GM19193 (cell line): Measurements from ENCODE around the gene NCAM1.

Experiments used
- POLR2A ChIP-seq: IDR thresholded peaks from 4 replicates; pipeline ENCODE4 v1.6.1; 2011; ENCODE audit not compliant: insufficient read depth, insufficient read length; ENCODE audit errors: extremely low read depth

The NCAM1 gene

DNA sequence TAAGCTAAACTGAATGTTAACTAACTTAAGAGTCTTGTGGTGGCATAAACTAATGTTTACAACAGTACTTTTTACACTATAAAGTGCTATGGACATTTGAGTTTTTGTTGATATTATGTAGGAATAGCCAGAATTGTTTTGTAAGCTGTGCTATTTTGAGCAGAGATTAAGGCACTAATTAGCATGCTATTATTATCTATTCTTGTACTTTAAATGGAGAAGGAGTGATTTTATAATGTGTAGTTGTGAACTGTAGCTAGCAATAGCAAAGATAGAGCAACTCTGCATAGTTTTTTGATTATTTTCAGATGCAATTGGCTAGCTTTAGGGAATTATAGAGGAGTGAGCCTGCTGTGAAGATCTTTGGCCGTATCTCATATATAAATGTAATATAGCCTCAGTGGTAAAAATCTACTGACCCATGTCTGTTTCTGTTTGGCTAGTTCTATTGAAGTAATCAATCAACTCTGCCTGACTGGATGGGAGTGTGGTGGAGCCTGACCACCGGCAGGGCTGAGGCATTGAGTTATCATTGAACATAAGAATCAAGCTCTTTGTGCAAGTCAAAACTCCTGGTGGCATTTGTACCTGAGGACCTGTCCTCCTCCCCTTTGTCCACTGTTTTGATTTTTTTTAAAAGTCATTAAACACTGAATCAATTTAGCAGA, 34.3 kb downstream of the NCAM1 start:
- no peak for TF ChIP-seq POLR2A

DNA sequence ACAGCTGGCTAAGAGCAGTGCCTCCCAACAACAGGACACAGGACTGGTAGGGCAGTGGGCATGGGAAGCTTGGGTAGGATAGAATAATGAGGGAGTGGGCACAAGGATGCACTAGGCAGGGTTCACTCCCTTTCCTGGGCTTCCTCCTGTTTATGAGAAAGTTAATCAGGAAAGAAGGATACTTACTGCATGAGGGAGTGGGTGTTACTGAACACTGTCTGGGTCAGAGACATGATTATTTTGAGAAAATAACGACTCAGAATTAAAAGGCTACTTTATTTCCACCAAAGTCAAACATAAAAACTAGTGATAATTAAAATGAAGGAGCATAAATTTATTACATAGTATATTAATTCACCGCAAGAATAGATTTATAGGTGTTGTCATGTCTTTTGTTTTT, 35.8 kb downstream of the NCAM1 start:
- TF ChIP-seq POLR2A = no peak

DNA sequence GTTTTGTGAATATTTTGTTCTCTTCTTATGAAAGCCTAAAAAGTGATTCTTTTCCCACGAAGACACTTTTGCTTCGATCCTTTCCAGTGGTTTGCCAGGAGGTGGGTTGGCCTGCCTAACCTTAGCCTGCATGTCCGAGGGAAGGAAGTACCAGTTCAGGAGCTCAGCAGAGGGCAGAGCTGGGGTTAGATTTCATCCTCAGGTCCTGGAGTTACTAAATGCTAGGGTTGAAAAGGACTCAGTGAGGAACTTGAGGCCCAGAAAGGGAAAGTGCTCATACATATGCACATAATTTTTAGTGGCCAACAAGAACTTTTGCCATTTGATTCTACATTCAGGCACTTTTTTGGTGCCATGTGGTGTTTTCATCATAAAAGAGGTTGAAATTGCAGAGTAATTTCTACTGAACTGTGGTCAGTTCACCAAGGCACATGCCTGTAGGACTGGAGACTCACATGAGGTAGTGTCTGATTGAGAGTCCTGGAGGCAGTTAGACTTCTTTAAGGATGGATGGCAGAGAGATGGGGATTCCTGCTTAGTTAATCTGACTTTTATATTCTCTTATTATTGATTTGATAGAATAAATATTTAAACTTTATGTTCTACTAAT, 36.7 kb downstream of the NCAM1 start:
- TF ChIP-seq POLR2A = no peak

DNA sequence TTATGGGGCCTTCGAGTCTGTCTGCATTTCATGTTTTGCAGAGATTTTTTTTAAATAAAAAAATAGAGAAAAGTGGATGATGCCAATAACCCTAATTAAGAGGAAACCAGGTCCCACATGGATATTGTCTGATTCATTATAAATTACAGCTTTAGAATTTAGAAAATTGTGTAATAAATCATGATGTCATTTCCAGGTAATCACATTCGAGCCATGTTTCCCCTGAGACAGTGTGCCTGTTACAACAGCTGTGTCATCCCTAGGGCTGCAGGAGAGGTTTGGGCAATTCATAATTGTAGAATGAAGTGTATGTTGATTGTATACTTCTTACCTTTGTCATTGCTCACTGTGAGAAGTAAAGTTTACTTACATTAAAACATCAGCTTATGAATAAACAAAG, 38.3 kb downstream of the NCAM1 start:
- no peak for TF ChIP-seq POLR2A

DNA sequence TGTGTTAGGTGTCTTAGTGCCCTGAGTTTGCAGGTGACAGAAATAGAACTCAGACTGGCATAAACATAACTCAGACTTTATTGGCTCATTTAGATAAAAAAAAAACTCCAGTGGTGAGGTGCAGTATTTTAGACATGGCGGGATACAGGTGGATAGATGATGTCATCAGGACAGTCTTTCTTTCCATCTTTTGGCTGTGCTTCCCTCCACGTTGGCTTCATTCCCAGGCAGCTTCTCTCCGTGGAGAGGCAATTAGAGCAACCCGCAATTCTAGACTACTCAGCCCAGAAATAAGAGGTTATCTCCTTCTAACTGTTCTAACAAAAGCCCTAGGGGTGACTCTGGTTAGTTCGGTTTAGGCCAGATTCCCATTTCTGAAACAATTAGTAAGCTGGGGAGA, 40.5 kb downstream of the NCAM1 start:
- no peak for TF ChIP-seq POLR2A

DNA sequence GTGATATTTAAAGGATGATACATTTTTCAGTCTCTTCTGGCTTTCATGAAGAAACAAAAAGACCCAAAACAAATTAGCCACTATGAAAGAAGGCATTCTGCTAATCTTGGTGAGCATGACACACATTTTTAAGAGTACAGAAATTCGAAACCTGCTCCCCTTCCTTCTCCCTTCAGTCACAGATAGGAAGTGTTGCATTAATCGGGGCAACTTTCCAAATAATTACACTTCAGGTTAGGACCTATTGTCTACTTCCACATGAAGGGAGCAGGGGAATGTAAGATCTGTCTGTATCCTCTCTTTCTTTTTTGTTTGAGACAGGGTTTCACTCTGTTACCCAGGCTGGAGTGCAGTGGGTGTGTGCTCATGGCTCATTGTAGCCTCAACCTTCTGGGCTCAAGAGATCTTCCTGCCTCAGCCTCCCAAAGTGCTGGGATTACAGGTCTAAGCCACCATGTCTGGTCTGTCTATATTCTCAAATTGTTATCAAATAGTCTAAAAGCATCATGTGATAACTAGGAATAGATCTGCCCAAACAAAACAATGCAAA, 45.8 kb downstream of the NCAM1 start:
- TF ChIP-seq POLR2A = no peak

GRCh38 chr11:113014262-113015097, 53.3 kb downstream of the NCAM1 start:
- TF ChIP-seq POLR2A = no peak

- no peak for TF ChIP-seq POLR2A
Observed at GRCh38 chr11:113015098-113015455, 53.9 kb downstream of the NCAM1 start.

DNA sequence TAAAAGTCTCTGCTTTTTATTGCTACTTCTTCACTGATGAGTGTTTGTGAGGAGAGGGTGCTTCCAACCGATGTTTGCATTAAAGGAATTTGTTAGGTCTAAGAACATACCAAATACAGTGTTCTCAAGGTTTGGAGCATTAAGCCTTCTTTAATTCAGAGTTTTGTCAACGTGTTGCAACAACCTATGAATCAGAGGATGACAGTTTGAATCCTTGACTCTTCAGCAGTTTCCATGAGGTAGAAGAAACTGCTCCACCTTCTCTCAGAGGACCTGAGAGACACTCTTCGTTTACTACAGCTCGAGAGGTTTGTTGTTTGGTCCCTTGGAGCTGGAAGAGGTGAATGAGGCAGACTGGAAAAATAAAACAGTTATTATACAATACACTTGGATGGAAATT, 55.7 kb downstream of the NCAM1 start:
- no peak for TF ChIP-seq POLR2A

DNA sequence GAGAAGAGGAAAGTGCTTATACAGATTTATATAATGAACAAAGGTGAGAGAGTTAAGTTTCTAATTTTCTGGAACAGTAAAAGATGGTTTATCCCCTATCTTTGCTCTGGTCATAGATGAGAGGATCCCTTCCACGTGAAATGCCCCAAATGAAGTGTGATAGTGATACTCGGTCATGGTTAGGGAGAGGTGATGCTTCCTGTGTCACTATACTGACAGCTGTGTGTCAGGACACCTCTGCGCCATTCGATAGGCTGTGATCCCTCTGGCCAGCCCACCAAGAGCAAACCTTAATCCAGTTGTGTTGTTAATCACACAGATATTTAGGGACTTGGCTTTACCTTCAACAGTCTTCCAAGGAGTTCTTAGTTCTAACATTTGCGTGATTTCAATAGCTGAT, 57.7 kb downstream of the NCAM1 start:
- TF ChIP-seq POLR2A = no peak

DNA sequence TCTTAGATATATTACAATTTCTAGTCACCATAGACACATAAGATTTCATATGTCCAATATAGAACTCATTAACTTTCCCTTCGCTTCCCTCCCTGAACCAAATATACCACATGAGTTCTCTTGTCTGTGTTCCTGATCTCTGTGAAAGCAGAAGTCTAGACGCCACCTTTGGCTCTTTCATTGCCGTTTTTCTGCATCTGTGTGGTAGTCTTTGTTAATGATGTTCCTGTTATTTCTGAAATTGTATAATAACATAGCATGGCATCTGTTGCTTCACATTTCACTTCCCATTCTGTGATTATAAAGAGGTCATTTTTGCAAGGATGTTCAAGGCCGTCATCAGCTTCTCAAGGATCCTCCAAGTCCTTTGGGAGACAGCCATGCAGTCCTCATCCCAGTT, 58.5 kb downstream of the NCAM1 start:
- no peak for TF ChIP-seq POLR2A

DNA sequence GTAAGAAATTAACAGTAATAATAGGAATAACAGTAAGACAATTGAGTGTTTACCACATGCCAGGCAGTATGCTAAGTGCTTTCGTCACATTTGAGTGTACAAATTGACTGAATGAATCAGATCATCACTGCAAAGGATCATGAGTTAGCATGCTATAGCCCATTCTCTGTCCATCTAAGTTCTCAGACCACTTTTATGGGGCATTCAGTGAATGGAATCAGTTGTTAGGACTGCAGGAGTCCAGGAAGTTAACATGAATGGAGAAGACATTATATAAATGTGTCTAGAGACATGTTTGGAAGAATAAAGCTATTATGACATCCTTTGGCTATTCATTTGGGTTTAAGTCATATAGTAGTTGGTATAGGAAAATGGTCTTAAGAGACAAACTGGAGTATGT, 59.9 kb downstream of the NCAM1 start:
- no peak for TF ChIP-seq POLR2A

- no peak for TF ChIP-seq POLR2A
Observed at GRCh38 chr11:113022262-113022661, 61.0 kb downstream of the NCAM1 start.

DNA sequence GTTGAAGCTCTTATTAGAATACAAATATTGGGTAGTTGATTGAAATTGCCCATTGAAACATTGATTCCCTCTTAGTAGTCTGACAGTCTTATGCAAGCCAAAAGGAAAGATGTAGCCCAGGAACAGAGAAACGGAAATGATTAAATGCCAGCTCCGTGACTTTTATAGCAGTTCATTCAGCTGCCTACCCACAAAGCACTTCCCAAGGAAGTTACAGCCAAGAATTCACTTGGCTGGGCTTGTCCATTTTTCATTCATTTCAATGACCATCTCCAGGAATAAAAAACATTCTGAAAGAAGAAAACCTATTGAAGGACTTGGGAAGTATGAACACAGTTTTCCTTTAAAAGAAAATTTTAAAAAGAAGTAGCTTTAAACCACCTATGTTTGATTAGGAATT, 62.0 kb downstream of the NCAM1 start:
- no peak for TF ChIP-seq POLR2A

- TF ChIP-seq POLR2A = no peak
Observed at GRCh38 chr11:113023986-113024385, 62.8 kb downstream of the NCAM1 start.

DNA sequence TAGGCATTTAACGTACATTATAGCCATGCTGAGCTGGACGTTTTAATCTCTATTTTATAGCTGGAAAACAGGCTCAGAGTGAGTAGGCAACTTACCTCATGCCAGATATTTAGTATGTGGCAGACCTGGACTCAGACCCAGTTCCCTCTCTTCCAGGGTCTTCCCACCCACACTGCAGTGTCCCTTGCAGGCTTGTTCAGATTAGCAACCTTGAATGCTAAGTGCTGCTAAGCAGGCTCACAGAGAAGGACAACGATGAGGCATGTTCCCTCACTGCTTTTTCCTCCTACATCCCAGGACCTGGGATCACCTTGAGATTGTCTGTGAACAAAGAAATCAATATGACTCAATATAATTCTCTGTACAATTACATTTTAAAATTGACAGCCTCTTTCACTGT, 65.6 kb downstream of the NCAM1 start:
- no peak for TF ChIP-seq POLR2A

DNA sequence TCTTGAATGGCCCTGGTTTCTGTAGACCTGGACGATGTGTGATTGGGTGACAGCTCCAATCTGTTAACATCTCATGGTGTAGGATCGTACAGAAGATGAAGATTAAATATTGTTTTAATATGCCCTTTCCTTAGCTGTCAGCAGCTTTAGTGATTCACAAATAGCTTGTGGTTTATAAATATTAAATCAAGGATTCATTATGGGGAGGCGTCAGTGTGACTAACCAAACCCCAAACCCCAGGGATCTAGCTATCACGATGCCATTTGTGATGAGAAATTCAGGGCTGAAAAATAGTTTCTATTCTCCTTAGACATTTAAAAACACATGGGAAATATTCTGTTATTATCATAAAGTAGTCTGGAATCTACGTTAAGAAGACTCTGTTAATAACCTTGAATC, 73.4 kb downstream of the NCAM1 start:
- TF ChIP-seq POLR2A = no peak

- no peak for TF ChIP-seq POLR2A
Observed at GRCh38 chr11:113035708-113036107, 74.5 kb downstream of the NCAM1 start.
